HCT116 (cell line): ENCODE measurements around the gene TMEM59L.

Experiments
- EZH2 ChIP-seq: fragments of 200-600 bp; sonication (generic); IDR thresholded peaks from 2 replicates; pipeline ENCODE4 v1.6.1; 2017; ENCODE audit warnings: antibody characterized with exemption, mixed run types
- EZH2phosphoT487 ChIP-seq: fragments of 200-600 bp; IDR thresholded peaks from 2 replicates; pipeline ENCODE4 v1.6.1; 2018; ENCODE audit warnings: antibody characterized with exemption, borderline replicate concordance
- FOSL1 ChIP-seq: IDR thresholded peaks from 2 replicates; pipeline ENCODE4 v1.6.1; 2012; ENCODE audit warnings: low read depth
- POLR2A ChIP-seq: IDR thresholded peaks from 2 replicates; pipeline ENCODE4 v1.7.0; 2011; ENCODE audit warnings: borderline replicate concordance; ENCODE audit not compliant: insufficient read depth, insufficient read length; ENCODE audit errors: extremely low read depth
- SIN3A ChIP-seq: IDR thresholded peaks from 2 replicates; pipeline ENCODE4 v1.6.1; 2012; ENCODE audit warnings: low read depth
- SP1 ChIP-seq: IDR thresholded peaks from 2 replicates; pipeline ENCODE4 v1.6.1; 2012; ENCODE audit warnings: low read depth
- ZFX ChIP-seq: fragments of 450-650 bp; IDR thresholded peaks from 2 replicates; pipeline ENCODE4 v1.6.1; 2017
- ZNF274 ChIP-seq: fragments of 200-500 bp; sonication (Bioruptor generic); IDR thresholded peaks from 2 replicates; pipeline ENCODE4 v1.6.1; 2014; ENCODE audit warnings: mild to moderate bottlenecking, low read depth, low read length, inconsistent platforms
- TF ChIP-seq, protein P1 (sequence below): IDR thresholded peaks from 2 replicates; pipeline ENCODE4 v1.6.1; 2011; ENCODE audit warnings: mild to moderate bottlenecking, low read length, moderate library complexity; ENCODE audit not compliant: insufficient replicate concordance; ENCODE audit errors: extremely low read depth
- TF ChIP-seq, protein P2 (sequence below), 3 experiments: fragments of 200-600 bp in 1 of 3; sonication (generic) in 1 of 3; IDR thresholded peaks in 2 of 3; conservative IDR thresholded peaks in 1 of 3; 2 replicates each; pipeline ENCODE4 v1.5.1; 2012 to 2017; ENCODE audit warnings: low read depth in 2 of 3, low read length in 2 of 3, antibody characterized with exemption in 1 of 3, borderline replicate concordance in 1 of 3, control low read depth in 1 of 3, mild to moderate bottlenecking in 1 of 3, mixed read lengths in 1 of 3, mixed run types in 1 of 3, moderate library complexity in 1 of 3; ENCODE audit not compliant: insufficient read depth in 1 of 3
- TF ChIP-seq, protein P3 (sequence below): IDR thresholded peaks from 2 replicates; pipeline ENCODE4 v1.6.1; 2012

DNA sequence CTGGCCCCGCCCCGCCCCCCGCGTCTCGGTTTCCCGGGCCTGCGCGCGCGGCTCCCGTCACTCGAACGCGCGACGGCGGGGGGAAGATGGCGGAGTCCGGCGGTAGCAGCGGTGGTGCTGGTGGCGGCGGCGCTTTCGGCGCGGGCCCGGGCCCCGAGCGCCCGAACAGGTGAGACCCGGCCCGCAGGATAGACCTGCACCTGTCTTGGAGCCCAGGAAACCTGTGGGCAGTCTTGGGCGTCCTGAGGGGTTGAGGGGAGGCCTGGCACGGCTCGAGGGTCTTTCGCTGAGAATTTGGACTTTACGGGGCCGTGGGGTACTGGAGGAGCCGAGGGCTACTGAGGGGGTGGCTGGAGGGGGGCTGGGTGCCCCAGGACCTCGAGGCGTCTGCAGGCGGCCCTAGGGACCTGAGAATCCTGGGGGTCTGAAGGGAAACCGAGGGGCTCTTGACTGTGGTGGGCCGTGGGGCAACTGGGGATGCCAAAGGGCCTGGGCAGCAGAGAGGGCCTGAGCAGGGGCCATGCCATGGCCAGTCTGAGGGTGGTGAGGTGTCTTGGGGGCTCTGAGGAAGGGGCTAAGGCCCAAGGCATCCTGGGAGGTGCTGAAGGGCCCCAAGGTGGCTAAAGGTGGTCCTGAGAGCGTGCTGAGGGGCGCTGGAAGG lies 24.4 kb downstream of the TMEM59L start, which contains the start of gene KLHL26:
- TF ChIP-seq POLR2A: no peak
- TF ChIP-seq, protein P1, sequence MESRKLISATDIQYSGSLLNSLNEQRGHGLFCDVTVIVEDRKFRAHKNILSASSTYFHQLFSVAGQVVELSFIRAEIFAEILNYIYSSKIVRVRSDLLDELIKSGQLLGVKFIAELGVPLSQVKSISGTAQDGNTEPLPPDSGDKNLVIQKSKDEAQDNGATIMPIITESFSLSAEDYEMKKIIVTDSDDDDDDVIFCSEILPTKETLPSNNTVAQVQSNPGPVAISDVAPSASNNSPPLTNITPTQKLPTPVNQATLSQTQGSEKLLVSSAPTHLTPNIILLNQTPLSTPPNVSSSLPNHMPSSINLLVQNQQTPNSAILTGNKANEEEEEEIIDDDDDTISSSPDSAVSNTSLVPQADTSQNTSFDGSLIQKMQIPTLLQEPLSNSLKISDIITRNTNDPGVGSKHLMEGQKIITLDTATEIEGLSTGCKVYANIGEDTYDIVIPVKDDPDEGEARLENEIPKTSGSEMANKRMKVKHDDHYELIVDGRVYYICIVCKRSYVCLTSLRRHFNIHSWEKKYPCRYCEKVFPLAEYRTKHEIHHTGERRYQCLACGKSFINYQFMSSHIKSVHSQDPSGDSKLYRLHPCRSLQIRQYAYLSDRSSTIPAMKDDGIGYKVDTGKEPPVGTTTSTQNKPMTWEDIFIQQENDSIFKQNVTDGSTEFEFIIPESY: no peak
- TF ChIP-seq, protein P2, sequence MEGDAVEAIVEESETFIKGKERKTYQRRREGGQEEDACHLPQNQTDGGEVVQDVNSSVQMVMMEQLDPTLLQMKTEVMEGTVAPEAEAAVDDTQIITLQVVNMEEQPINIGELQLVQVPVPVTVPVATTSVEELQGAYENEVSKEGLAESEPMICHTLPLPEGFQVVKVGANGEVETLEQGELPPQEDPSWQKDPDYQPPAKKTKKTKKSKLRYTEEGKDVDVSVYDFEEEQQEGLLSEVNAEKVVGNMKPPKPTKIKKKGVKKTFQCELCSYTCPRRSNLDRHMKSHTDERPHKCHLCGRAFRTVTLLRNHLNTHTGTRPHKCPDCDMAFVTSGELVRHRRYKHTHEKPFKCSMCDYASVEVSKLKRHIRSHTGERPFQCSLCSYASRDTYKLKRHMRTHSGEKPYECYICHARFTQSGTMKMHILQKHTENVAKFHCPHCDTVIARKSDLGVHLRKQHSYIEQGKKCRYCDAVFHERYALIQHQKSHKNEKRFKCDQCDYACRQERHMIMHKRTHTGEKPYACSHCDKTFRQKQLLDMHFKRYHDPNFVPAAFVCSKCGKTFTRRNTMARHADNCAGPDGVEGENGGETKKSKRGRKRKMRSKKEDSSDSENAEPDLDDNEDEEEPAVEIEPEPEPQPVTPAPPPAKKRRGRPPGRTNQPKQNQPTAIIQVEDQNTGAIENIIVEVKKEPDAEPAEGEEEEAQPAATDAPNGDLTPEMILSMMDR (IDR thresholded peaks at IDR 0.05 in 2 of 3, conservative IDR thresholded peaks at IDR 0.05 in 1 of 3; ENCODE audit: borderline replicate concordance in 1 of 3, insufficient read depth in 1 of 3, low read depth in 2 of 3, low read length in 2 of 3): no peak
- no peak for TF ChIP-seq ZFX
- no peak for TF ChIP-seq EZH2
- TF ChIP-seq, protein P3, sequence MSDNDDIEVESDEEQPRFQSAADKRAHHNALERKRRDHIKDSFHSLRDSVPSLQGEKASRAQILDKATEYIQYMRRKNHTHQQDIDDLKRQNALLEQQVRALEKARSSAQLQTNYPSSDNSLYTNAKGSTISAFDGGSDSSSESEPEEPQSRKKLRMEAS: no peak
- no peak for TF ChIP-seq SP1
- TF ChIP-seq EZH2phosphoT487: no peak
- no peak for TF ChIP-seq FOSL1
- no peak for TF ChIP-seq ZNF274
- no peak for TF ChIP-seq SIN3A
